ENCODE data around the gene FAM13A.

DNA sequence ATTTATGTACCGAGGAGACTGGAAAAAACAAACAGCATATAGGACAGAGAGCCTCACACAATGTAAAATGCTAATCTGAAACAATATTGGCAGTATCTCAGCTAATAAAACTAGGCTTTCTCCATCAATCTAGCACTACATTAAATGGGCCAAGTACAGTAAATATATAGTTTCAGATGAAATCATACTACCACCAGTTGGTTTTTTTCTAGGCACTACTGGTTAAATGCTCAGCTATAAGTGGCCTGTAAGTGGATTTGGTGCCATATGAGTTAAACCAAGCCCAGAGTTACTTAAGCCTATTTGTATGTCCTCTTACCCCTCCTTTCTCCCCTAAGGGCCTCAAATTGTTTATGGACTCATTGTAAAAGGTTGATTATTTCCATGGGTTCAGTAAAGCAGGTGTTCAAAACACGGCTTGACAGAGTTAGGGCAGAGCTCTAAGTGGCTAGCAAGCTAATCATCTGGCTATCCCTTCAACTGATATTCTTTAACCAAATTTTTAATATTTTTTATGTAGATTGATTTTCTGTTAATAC lies 57.5 kb downstream of the FAM13A start:
- TF ChIP-seq, protein P1, sequence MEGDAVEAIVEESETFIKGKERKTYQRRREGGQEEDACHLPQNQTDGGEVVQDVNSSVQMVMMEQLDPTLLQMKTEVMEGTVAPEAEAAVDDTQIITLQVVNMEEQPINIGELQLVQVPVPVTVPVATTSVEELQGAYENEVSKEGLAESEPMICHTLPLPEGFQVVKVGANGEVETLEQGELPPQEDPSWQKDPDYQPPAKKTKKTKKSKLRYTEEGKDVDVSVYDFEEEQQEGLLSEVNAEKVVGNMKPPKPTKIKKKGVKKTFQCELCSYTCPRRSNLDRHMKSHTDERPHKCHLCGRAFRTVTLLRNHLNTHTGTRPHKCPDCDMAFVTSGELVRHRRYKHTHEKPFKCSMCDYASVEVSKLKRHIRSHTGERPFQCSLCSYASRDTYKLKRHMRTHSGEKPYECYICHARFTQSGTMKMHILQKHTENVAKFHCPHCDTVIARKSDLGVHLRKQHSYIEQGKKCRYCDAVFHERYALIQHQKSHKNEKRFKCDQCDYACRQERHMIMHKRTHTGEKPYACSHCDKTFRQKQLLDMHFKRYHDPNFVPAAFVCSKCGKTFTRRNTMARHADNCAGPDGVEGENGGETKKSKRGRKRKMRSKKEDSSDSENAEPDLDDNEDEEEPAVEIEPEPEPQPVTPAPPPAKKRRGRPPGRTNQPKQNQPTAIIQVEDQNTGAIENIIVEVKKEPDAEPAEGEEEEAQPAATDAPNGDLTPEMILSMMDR (IDR thresholded peaks at IDR 0.05) = no peak
- TF ChIP-seq TEAD4 (IDR thresholded peaks at IDR 0.05; ENCODE audit: borderline replicate concordance, insufficient read depth) = no peak
- no peak for TF ChIP-seq EP300 (IDR thresholded peaks at IDR 0.05; ENCODE audit: borderline replicate concordance in 1 of 2, low read depth in 1 of 2, low read length in 1 of 2)
